ENCODE measurements around the gene BCAS1.

BCAS1 gene

DNA sequence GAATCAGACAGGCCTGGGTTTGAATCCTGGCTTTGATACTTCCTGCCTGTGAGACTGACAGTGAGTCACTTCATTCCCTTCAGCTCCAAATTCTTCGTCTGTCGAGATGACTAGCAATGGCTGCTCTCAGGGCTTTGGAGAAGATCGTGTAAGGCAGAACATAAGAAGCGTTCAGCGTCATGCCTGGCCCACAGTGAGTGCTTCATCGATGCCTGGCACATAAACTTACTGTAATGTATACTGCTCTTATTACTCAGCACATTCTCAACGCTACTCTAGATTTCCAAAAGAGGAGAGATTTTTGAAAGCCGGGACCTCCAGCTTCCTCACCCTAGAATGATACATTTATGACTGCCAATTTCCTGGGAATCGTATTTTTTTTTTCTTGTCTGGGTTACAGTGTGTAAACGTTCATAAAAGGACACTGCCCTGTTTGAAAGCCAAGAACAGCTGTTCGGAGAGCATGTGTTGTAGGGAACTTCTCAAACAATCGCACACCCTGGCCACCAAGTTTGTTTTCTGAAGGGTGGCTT is 16.2 kb upstream of the BCAS1 start:
- TF ChIP-seq, protein P1, sequence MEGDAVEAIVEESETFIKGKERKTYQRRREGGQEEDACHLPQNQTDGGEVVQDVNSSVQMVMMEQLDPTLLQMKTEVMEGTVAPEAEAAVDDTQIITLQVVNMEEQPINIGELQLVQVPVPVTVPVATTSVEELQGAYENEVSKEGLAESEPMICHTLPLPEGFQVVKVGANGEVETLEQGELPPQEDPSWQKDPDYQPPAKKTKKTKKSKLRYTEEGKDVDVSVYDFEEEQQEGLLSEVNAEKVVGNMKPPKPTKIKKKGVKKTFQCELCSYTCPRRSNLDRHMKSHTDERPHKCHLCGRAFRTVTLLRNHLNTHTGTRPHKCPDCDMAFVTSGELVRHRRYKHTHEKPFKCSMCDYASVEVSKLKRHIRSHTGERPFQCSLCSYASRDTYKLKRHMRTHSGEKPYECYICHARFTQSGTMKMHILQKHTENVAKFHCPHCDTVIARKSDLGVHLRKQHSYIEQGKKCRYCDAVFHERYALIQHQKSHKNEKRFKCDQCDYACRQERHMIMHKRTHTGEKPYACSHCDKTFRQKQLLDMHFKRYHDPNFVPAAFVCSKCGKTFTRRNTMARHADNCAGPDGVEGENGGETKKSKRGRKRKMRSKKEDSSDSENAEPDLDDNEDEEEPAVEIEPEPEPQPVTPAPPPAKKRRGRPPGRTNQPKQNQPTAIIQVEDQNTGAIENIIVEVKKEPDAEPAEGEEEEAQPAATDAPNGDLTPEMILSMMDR (IDR thresholded peaks at IDR 0.05; ENCODE audit: insufficient read depth, missing control alignments), result no peak
- DNase-seq (ENCODE audit: insufficient read length, low spot score) (no peak), FAIRE-seq (no peak)

DNA sequence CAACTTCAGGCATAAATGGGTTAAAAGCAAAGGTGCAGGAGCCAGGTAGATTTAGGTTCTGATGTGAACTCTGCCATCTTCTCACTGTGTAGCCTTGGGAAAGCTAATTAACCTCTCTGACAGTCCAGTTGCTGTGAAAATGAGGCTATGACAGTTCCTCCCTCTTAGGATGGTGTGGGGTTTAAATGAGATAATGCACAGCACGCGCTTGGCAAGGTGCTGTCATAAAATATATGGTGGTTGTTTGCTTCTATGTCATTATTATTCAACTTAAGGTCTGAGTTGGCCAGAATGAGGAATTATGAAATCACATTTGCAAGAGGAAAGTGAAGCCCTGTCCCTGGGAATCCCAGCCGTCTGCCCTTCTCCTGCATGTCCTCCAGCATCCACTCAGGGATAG is 15.5 kb upstream of the BCAS1 start:
- DNase-seq (ENCODE audit: insufficient read length, low spot score), result no peak
- TF ChIP-seq, protein P1 (IDR thresholded peaks at IDR 0.05; ENCODE audit: insufficient read depth, missing control alignments), result no peak
- no peak for FAIRE-seq

DNA sequence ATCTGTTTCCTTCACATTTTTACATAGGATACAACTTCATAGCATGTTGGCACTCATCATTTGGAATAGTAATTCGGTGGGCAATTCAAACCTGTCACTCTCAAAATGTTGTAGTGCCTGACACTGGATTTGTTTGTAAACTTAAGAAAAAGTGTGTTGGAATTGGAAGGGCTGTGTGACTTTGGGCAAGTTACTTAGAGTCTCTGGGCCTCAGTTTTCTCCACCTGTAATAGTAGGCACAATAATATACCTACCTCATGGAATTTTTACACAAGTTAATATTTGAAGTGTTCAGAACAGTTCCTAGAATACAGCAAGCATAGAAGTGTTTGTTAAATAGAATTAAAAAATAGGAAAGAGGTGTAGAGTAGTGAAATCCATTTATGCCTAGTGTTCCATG is 15.0 kb upstream of the BCAS1 start:
- DNase-seq (ENCODE audit: insufficient read length, low spot score) (no peak), FAIRE-seq (no peak)
- TF ChIP-seq, protein P1 (IDR thresholded peaks at IDR 0.05; ENCODE audit: insufficient read depth, missing control alignments), result no peak

DNA sequence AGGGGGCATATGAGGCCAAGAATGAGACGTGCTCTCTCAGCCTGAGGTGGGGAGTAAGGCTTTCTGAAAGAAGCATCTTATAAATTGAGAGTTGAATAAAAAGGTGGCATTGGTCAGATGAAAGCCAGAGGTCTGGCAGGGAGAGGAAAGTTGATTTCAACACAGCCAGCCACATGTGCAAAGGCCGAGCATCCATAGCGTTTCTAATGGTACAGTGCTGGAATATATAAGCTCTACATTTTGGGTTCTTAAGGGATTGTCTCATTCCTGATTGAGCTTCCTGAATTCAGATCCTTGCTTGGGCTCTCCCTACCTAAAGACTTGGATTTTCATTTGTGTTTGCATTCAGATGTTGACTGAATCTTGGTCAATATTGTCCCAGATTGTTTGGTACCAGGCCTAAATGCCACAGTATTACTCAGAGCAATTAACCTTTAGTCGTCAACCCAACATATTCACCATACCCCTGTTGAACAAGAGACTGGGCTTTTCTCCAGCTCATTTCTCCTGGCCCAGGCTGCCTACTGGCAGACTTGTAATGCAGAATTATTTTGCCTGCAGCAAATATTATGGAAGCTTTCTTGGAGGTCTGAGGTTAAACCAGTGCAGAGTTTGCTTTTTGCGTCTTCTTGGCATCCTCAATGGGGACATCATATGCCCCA is 14.5 kb upstream of the BCAS1 start:
- TF ChIP-seq, protein P1 (IDR thresholded peaks at IDR 0.05; ENCODE audit: insufficient read depth, missing control alignments), result no peak
- no peak for DNase-seq (ENCODE audit: insufficient read length, low spot score)
- FAIRE-seq, result no peak

DNA sequence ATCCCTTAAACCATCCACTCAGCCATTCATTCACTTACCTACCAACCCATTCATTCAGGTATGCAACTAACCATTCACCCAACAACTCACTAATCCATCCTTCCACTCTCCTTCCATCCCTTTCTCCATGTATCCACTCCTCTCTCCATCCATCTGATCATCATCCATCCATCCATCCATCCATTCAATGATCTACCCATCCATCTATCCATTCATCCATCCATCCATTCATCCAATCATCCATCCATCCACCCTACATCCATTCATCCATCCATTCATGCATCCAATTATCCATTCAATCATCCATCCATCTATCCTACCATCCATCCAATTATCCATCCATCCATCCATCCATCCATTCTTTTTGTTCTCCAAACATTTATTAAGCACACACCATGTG is 13.8 kb upstream of the BCAS1 start:
- no peak for DNase-seq (ENCODE audit: insufficient read length, low spot score)
- no peak for FAIRE-seq
- TF ChIP-seq, protein P1 (IDR thresholded peaks at IDR 0.05; ENCODE audit: insufficient read depth, missing control alignments), result no peak

DNA sequence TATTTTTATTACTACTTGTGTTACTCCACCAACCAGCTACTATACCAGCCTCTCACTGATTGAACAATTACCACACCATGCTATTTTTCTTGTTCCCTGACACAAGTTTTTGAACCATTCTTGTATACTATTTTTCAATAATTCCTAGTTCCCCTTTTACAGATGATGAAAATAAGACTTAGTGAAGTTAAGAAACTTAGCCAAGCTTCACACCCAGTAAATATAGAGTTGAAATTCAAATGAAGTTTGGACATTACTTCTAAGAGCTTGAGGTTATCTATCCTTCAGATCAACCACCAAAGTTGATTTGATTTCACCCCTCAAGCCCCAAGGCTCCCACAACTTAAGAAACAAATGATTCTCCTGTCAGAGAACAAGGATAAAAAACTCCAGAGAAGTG is 13.1 kb upstream of the BCAS1 start:
- TF ChIP-seq, protein P1 (IDR thresholded peaks at IDR 0.05; ENCODE audit: insufficient read depth, missing control alignments), result no peak
- no peak for FAIRE-seq
- no peak for DNase-seq (ENCODE audit: insufficient read length, low spot score)

DNA sequence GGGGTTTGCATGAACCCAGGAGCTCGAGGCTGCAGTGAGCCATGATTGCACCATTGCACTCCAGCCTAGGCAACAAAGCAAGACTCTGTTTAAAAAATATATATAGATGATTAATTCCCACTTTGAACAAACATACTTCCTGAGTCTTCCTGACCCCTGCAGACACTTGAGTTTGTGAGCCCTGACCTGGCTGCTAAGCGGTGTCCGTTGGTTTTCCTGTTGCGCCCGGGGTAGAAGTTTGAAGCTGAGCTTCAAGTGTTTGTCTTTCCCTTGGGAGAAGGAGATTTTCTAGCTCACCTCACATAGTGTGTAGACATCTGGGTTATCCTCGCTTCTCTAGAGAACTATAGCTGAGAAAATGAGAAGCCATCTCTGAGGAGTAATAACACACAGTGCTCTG is 11.7 kb upstream of the BCAS1 start:
- DNase-seq (ENCODE audit: insufficient read length, low spot score) (no peak), FAIRE-seq (no peak)
- TF ChIP-seq, protein P1 (IDR thresholded peaks at IDR 0.05; ENCODE audit: insufficient read depth, missing control alignments), result no peak
